HFFc6 (cell line): Measurements from ENCODE around the gene P2RY11. TPM values are rescaled to one million over a fixed set of nuclear protein-coding genes. Genes with fewer than 3 reads are reported as not detected.
A peak's percentile ranks its signal among the peaks of the same experiment; 100 is the strongest.

Experiments
- DNase-seq: peaks from one replicate; pipeline ENCODE4 v3.0.0-alpha.2; 2018
- H3K27ac Mint-ChIP-seq: 2 replicates; pipeline ENCODE4 v1.8.0; 2020; ENCODE audit warnings: mild to moderate bottlenecking, mixed read lengths
- H3K27me3 Mint-ChIP-seq: 2 replicates; pipeline ENCODE4 v1.8.0; 2021; ENCODE audit warnings: mild to moderate bottlenecking, moderate library complexity, mixed read lengths; ENCODE audit not compliant: insufficient read depth
- H3K36me3 Mint-ChIP-seq: 2 replicates; pipeline ENCODE4 v1.8.0; 2021; ENCODE audit warnings: low read depth, mixed read lengths
- H3K4me1 Mint-ChIP-seq: 2 replicates; pipeline ENCODE4 v1.8.0; 2020; ENCODE audit warnings: low read depth, mixed read lengths
- H3K4me3 Mint-ChIP-seq: 2 replicates; pipeline ENCODE4 v1.8.0; 2020; ENCODE audit warnings: mild to moderate bottlenecking, moderate library complexity, mixed read lengths
- H3K9me3 Mint-ChIP-seq: 2 replicates; pipeline ENCODE4 v1.8.0; 2020; ENCODE audit warnings: mild to moderate bottlenecking, mixed read lengths
- total RNA-seq, 6 experiments: library from RNA; stranded (reverse); fragmentation: NEBNext Ultra II Directional; extraction: Animal tissue kit (Norgen Biotek cat#: 25700); gene quantifications; 2 replicates in 1 of 6; 3 replicates in 5 of 6; pipeline ENCODE4 v1.2.3, GENCODE V29; 2021
- TF ChIP-seq, protein P1 (sequence below): fragments of 200-600 bp; sonication (generic); IDR thresholded peaks from 2 replicates; pipeline ENCODE4 v1.5.0; 2021; ENCODE audit warnings: antibody characterized with exemption, mild to moderate bottlenecking

The P2RY11 gene
- total RNA-seq, 6 experiments from 2014 or later = 4.5 to 9.9 (median 5.4) TPM

- H3K4me3 Mint-ChIP-seq = no peak overlapping the region
- H3K4me1 Mint-ChIP-seq = no peaks in the 10 kb centered on the region
- TF ChIP-seq, protein P1, sequence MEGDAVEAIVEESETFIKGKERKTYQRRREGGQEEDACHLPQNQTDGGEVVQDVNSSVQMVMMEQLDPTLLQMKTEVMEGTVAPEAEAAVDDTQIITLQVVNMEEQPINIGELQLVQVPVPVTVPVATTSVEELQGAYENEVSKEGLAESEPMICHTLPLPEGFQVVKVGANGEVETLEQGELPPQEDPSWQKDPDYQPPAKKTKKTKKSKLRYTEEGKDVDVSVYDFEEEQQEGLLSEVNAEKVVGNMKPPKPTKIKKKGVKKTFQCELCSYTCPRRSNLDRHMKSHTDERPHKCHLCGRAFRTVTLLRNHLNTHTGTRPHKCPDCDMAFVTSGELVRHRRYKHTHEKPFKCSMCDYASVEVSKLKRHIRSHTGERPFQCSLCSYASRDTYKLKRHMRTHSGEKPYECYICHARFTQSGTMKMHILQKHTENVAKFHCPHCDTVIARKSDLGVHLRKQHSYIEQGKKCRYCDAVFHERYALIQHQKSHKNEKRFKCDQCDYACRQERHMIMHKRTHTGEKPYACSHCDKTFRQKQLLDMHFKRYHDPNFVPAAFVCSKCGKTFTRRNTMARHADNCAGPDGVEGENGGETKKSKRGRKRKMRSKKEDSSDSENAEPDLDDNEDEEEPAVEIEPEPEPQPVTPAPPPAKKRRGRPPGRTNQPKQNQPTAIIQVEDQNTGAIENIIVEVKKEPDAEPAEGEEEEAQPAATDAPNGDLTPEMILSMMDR = no peak
- no peak overlapping the region for H3K27ac Mint-ChIP-seq
- DNase-seq = no peak
- H3K9me3 Mint-ChIP-seq = no peaks in the 10 kb centered on the region
- H3K36me3 Mint-ChIP-seq = peaks cover 15% of the 10 kb centered on the region
- peaks cover 5% of the 10 kb centered on the region for H3K27me3 Mint-ChIP-seq
Observed at GRCh38 chr19:10145031-10145430, 33.5 kb downstream of the P2RY11 start.

DNA sequence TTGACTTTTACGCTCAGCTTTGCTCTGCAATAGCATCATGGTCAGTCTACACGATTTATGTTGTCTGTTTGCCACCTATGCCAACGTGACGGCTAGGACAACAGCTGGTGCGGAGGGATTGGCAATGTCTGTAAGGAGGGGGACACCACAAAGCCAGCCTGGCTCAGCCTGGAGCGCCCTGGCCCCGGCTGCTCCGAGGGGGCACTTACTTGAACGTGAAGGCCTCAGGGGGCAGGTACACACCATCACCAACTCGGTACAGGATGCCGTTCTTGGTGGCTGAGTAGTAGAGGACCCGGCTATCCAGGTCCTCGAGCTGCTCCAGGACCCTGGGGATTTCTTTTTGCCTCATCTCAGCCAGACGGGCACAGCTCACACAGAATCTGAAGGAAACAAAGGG is 34.6 kb downstream of the P2RY11 start:
- DNase-seq = no peak
- no peak overlapping the region for H3K27ac Mint-ChIP-seq
- no peak overlapping the region for H3K4me3 Mint-ChIP-seq
- H3K27me3 Mint-ChIP-seq = peaks cover 5% of the 10 kb centered on the region
- TF ChIP-seq, protein P1 = no peak
- no peaks in the 10 kb centered on the region for H3K9me3 Mint-ChIP-seq
- no peaks in the 10 kb centered on the region for H3K4me1 Mint-ChIP-seq
- peaks cover 18% of the 10 kb centered on the region for H3K36me3 Mint-ChIP-seq

GRCh38 chr19:10149427-10149826 is 37.9 kb downstream of the P2RY11 start:
- H3K4me1 Mint-ChIP-seq = no peaks in the 10 kb centered on the region
- TF ChIP-seq, protein P1 = no peak
- no peak overlapping the region for H3K27ac Mint-ChIP-seq
- H3K9me3 Mint-ChIP-seq = no peaks in the 10 kb centered on the region
- H3K27me3 Mint-ChIP-seq = peaks cover 2% of the 10 kb centered on the region
- H3K4me3 Mint-ChIP-seq = no peak overlapping the region
- H3K36me3 Mint-ChIP-seq = peaks cover 24% of the 10 kb centered on the region
- no peak for DNase-seq

GRCh38 chr19:10151521-10151920 is 40.0 kb downstream of the P2RY11 start:
- peaks cover 29% of the 10 kb centered on the region for H3K36me3 Mint-ChIP-seq
- no peak for DNase-seq
- TF ChIP-seq, protein P1 = no peak
- no peaks in the 10 kb centered on the region for H3K9me3 Mint-ChIP-seq
- no peak overlapping the region for H3K27ac Mint-ChIP-seq
- no peaks in the 10 kb centered on the region for H3K4me1 Mint-ChIP-seq
- H3K27me3 Mint-ChIP-seq = peaks cover 2% of the 10 kb centered on the region
- H3K4me3 Mint-ChIP-seq = no peak overlapping the region

DNA sequence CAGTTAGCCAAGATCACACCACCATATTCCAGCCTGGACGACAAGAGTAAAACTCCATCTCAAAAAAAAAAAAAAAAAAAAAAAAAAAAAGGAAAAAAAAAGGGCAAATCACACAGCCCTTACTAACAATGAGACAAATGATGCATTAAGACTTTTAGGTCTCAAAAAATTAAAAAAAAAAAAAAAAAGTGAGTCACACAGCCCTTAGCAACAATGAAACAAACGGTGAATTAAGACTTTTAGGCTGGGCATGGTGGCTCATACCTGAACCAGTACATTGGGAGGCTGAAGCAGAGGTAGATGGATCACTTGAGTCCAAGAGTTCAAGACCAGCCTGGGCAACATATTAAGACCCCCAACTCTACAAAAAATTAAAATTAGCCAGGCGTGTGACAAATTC is 40.6 kb downstream of the P2RY11 start:
- peak; percentile 17 for DNase-seq
- H3K9me3 Mint-ChIP-seq = no peaks in the 10 kb centered on the region
- TF ChIP-seq, protein P1 = no peak
- peaks cover 33% of the 10 kb centered on the region for H3K36me3 Mint-ChIP-seq
- H3K27me3 Mint-ChIP-seq = peaks cover 2% of the 10 kb centered on the region
- peak overlapping the region; percentile 77 for H3K27ac Mint-ChIP-seq
- no peak overlapping the region for H3K4me3 Mint-ChIP-seq
- H3K4me1 Mint-ChIP-seq = no peaks in the 10 kb centered on the region

- H3K4me3 Mint-ChIP-seq = no peak overlapping the region
- H3K27ac Mint-ChIP-seq = no peak overlapping the region; the same call in 1 of the 2 replicates
- TF ChIP-seq, protein P1 = peak; percentile 37
- H3K27me3 Mint-ChIP-seq = no peaks in the 10 kb centered on the region; the same call in 1 of the 2 replicates
- no peaks in the 10 kb centered on the region for H3K4me1 Mint-ChIP-seq
- DNase-seq = no peak
- peaks cover 50% of the 10 kb centered on the region for H3K36me3 Mint-ChIP-seq
- H3K9me3 Mint-ChIP-seq = no peaks in the 10 kb centered on the region
Observed at GRCh38 chr19:10155839-10156238, 44.3 kb downstream of the P2RY11 start.
